ENCODE results near the gene WHRN. TPM values are rescaled to one million over a fixed set of nuclear protein-coding genes. Genes with fewer than 3 reads are reported as not detected.

WHRN gene
- total RNA-seq, 2 experiments from 2014 or later, result 0.19 to 2.1 TPM

DNA sequence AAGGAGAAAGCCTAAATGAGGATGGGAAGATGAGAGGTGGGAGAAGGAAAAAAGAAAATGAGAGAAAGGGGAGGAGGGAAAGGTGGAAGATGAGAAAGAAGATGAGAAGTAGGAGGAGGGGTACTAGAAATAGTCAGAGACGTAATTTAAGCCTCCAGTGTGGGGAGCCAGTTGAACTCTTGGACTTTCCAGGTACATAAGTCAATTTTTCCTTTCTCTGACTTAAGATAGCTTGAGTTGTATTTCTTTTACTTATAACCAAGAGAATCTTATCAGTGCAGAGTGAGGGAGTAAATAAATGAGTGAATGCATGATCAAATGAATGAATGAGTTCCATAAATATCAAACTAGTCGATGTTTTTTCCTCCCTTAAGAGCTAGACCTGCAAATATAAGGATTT lies 21.5 kb upstream of the WHRN start:
- H3K4me2 ChIP-seq (ENCODE audit: low read length), result no peak overlapping the region
- DNase-seq (ENCODE audit: low spot score), result no peak
- no peak overlapping the region for H3K27ac ChIP-seq (ENCODE audit: low read depth, low read length, poor library complexity, severe bottlenecking)
- CTCF ChIA-PET (ENCODE audit: unreplicated experiment), result no interaction called here
- no peaks in the 10 kb centered on the region for H3K36me3 ChIP-seq (ENCODE audit: insufficient read depth, low read length)
- no peaks in the 10 kb centered on the region for H3K9me3 ChIP-seq (ENCODE audit: low read length)
- no peaks in the 10 kb centered on the region for H4K20me1 ChIP-seq (ENCODE audit: insufficient read depth, low read length)
- H3K4me3 ChIP-seq (ENCODE audit: low read depth, low read length, poor library complexity, severe bottlenecking), result no peak overlapping the region
- no peaks in the 10 kb centered on the region for H3K79me2 ChIP-seq (ENCODE audit: insufficient read depth, low read depth, low read length)
- no TSS peak for BruUV-seq (replicated peaks)
- H3K9me2 ChIP-seq (ENCODE audit: insufficient read depth, low read length), result no peaks in the 10 kb centered on the region
- H2AFZ ChIP-seq (ENCODE audit: low read length), result no peak overlapping the region
- no peaks in the 10 kb centered on the region for H3K4me1 ChIP-seq (ENCODE audit: insufficient read depth, low read length, poor library complexity, severe bottlenecking)
- POLR2A ChIA-PET, result interaction anchor here (1.6 kb wide), 1 partner anchor 12 kb away, joined by 6 read pairs; no protein-coding TSS in a partner anchor
- intact Hi-C loops (cut with micrococcal nuclease; ENCODE audit: unreplicated experiment), result no loop called here
- no peak for TF ChIP-seq EZH2phosphoT487 (IDR thresholded peaks at IDR 0.05; ENCODE audit: borderline replicate concordance, low read depth, low read length)
- TF ChIP-seq, protein P1, sequence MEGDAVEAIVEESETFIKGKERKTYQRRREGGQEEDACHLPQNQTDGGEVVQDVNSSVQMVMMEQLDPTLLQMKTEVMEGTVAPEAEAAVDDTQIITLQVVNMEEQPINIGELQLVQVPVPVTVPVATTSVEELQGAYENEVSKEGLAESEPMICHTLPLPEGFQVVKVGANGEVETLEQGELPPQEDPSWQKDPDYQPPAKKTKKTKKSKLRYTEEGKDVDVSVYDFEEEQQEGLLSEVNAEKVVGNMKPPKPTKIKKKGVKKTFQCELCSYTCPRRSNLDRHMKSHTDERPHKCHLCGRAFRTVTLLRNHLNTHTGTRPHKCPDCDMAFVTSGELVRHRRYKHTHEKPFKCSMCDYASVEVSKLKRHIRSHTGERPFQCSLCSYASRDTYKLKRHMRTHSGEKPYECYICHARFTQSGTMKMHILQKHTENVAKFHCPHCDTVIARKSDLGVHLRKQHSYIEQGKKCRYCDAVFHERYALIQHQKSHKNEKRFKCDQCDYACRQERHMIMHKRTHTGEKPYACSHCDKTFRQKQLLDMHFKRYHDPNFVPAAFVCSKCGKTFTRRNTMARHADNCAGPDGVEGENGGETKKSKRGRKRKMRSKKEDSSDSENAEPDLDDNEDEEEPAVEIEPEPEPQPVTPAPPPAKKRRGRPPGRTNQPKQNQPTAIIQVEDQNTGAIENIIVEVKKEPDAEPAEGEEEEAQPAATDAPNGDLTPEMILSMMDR (conservative IDR thresholded peaks at IDR 0.05; ENCODE audit: low read length), result no peak

DNA sequence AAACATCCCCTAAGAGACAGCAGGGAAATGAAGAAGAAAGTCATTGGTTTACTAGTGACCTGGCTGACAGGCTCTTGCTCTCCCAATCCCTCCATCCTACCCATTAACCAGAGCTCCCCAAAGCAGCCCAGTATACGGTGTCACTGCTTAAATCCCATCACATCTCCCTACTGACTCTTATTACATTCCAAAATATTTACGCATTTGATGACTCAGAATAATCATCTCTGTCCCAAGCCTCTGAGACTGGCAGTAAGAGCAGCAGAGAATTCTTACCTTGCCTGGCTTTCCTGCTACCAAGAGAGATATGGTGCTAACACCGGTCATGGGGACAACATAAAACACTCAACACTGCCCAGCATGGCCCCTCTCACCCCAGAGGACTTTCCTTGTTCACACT lies 20.2 kb upstream of the WHRN start:
- no TSS peak for BruUV-seq (replicated peaks)
- TF ChIP-seq EZH2phosphoT487 (IDR thresholded peaks at IDR 0.05; ENCODE audit: borderline replicate concordance, low read depth, low read length), result no peak
- TF ChIP-seq, protein P1 (conservative IDR thresholded peaks at IDR 0.05; ENCODE audit: low read length), result no peak

DNA sequence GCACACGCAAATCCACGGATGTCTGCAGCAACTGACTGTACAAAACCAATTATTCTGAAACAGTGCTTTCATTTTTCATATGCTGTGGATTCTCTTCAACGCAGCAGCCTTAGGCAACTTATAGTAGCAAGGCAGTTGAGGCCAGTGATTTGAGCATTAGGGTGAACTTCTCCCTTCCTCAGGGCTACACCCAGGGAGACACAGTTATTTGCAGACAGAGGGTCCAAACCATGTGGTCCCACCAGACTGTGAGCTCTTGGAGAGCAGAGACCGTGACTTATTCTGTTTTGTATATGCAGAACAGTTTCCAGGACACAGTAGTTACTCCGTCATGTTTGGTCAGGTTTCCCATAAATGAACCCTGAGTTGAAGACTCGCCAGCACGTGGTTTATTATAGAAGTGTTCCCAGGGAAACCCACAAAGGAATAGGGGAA lies 19.0 kb upstream of the WHRN start:
- no peak overlapping the region for H3K27ac ChIP-seq (ENCODE audit: low read depth, low read length, poor library complexity, severe bottlenecking)
- ChIA-PET POLR2A (no interaction called here), CTCF (ENCODE audit: unreplicated experiment) (no interaction called here)
- intact Hi-C loops (cut with micrococcal nuclease; ENCODE audit: unreplicated experiment), result no loop called here
- H3K4me3 ChIP-seq (ENCODE audit: low read depth, low read length, poor library complexity, severe bottlenecking), result no peak overlapping the region
- BruUV-seq (replicated peaks), result no TSS peak
- H3K9me2 ChIP-seq (ENCODE audit: insufficient read depth, low read length), result no peaks in the 10 kb centered on the region
- no peak for DNase-seq (ENCODE audit: low spot score)
- H2AFZ ChIP-seq (ENCODE audit: low read length), result no peak overlapping the region
- H3K9me3 ChIP-seq (ENCODE audit: low read length), result no peaks in the 10 kb centered on the region
- no peaks in the 10 kb centered on the region for H3K4me1 ChIP-seq (ENCODE audit: insufficient read depth, low read length, poor library complexity, severe bottlenecking)
- no peaks in the 10 kb centered on the region for H3K36me3 ChIP-seq (ENCODE audit: insufficient read depth, low read length)
- H3K79me2 ChIP-seq (ENCODE audit: insufficient read depth, low read depth, low read length), result no peaks in the 10 kb centered on the region
- no peaks in the 10 kb centered on the region for H4K20me1 ChIP-seq (ENCODE audit: insufficient read depth, low read length)
- no peak overlapping the region for H3K4me2 ChIP-seq (ENCODE audit: low read length)
- TF ChIP-seq, protein P1 (conservative IDR thresholded peaks at IDR 0.05; ENCODE audit: low read length), result no peak
- TF ChIP-seq EZH2phosphoT487 (IDR thresholded peaks at IDR 0.05; ENCODE audit: borderline replicate concordance, low read depth, low read length), result no peak

More for the DNA sequence above, 20.2 kb upstream of the WHRN start:
- intact Hi-C loops (cut with micrococcal nuclease; ENCODE audit: unreplicated experiment), result no loop called here
- DNase-seq (ENCODE audit: low spot score), result no peak
- H3K4me1 ChIP-seq (ENCODE audit: insufficient read depth, low read length, poor library complexity, severe bottlenecking), result no peaks in the 10 kb centered on the region
- H3K4me2 ChIP-seq (ENCODE audit: low read length), result no peak overlapping the region
- no peaks in the 10 kb centered on the region for H3K36me3 ChIP-seq (ENCODE audit: insufficient read depth, low read length)
- H3K27ac ChIP-seq (ENCODE audit: low read depth, low read length, poor library complexity, severe bottlenecking), result no peak overlapping the region
- no peaks in the 10 kb centered on the region for H3K9me3 ChIP-seq (ENCODE audit: low read length)
- H3K79me2 ChIP-seq (ENCODE audit: insufficient read depth, low read depth, low read length), result no peaks in the 10 kb centered on the region
- CTCF ChIA-PET (ENCODE audit: unreplicated experiment), result no interaction called here
- no peaks in the 10 kb centered on the region for H4K20me1 ChIP-seq (ENCODE audit: insufficient read depth, low read length)
- H3K4me3 ChIP-seq (ENCODE audit: low read depth, low read length, poor library complexity, severe bottlenecking), result no peak overlapping the region
- POLR2A ChIA-PET, result interaction anchor here (0.6 to 1.9 kb wide), 2 partner anchors 15 to 1628 kb away, joined by 3 to 5 read pairs; partner anchors contain the start of gene PAPPA
- no peaks in the 10 kb centered on the region for H3K9me2 ChIP-seq (ENCODE audit: insufficient read depth, low read length)
- no peak overlapping the region for H2AFZ ChIP-seq (ENCODE audit: low read length)

Data from OCI-LY7 (cell line).